NT2/D1 (cell line): Measurements from ENCODE around the gene USP2.

ENCODE experiments used
- SUZ12 ChIP-seq: IDR thresholded peaks from 2 replicates; pipeline ENCODE4 v1.6.1; 2011; ENCODE audit not compliant: insufficient read length, insufficient read depth; ENCODE audit errors: extremely low read depth
- YY1 ChIP-seq: IDR thresholded peaks from 2 replicates; pipeline ENCODE4 v1.6.1; 2011; ENCODE audit not compliant: insufficient read length, insufficient read depth
- ZNF274 ChIP-seq: IDR thresholded peaks from 2 replicates; pipeline ENCODE4 v1.6.1; 2011; ENCODE audit warnings: mild to moderate bottlenecking, low read depth, low read length

- TF ChIP-seq YY1, result no peak
- no peak for TF ChIP-seq SUZ12
- TF ChIP-seq ZNF274, result no peak
Measured at GRCh38 chr11:119426142-119426541, 44.7 kb upstream of the USP2 start.
